K562 (cell line): ENCODE measurements around the gene MAGI1. TPM values are rescaled to one million over a fixed set of nuclear protein-coding genes. Genes with fewer than 3 reads are reported as not detected.

Source experiments
- ATAC-seq: fragments of 200-7000 bp; cut with Tn5 transposase; 3 replicates; pipeline ENCODE4 v1.9.1; 2020; ENCODE audit warnings: moderate library complexity
- BruUV-seq: library from RNA; stranded (reverse); fragments of 400-500 nt; replicated peaks from 2 replicates; lab custom pipeline; 2021; lab: Mats Ljungman, UMichigan
- CTCF ChIA-PET: fragments of 300-600 bp; formaldehyde crosslinking; extraction: SDS; loops from one replicate; lab custom pipeline; 2021; ENCODE audit warnings: low intra/inter-chr PET ratio; lab: Yijun Ruan, JAX
- POLR2A ChIA-PET: fragments of 300-600, 350-650 bp; sonication (Branson Sonifier 250); formaldehyde crosslinking; extraction: SDS; loops from one replicate; lab custom pipeline; 2021; ENCODE audit warnings: antibody characterized with exemption, inconsistent platforms; lab: Yijun Ruan, JAX
- DNase-seq, 4 experiments: peaks; one replicate each; pipeline versions ENCODE4 v3.0.0 to v3.0.0-alpha.2; 2011 to 2018; ENCODE audit warnings: low spot score in 3 of 4, mixed read lengths in 3 of 4; ENCODE audit errors: extremely low read depth in 1 of 4
- FAIRE-seq: peaks from 2 replicates; lab custom pipeline; 2011; peaks lifted over from hg19 to GRCh38; lab: Jason Lieb, UNC
- H2AFZ ChIP-seq: 2 replicates; pipeline ENCODE4 v1.6.0; 2011; ENCODE audit warnings: low read depth, low read length, control low read depth, inconsistent platforms
- H3K27ac ChIP-seq: fragments of 200-600 bp; 3 replicates; pipeline ENCODE4 v1.8.0; 2011; ENCODE audit warnings: low read depth, mild to moderate bottlenecking, control low read depth, inconsistent platforms, low read length, moderate library complexity, mixed read lengths; ENCODE audit errors: extremely low read depth
- H3K27me3 ChIP-seq, 2 experiments: fragments of 300-600 bp in 1 of 2; 2 replicates in 1 of 2; 3 replicates in 1 of 2; pipeline versions ENCODE4 v1.6.0 to v1.8.0; 2011; ENCODE audit warnings: inconsistent platforms in 2 of 2, low read length in 2 of 2, mild to moderate bottlenecking in 1 of 2, mixed read lengths in 1 of 2, moderate library complexity in 1 of 2; ENCODE audit not compliant: control insufficient read depth in 2 of 2, insufficient read depth in 2 of 2
- H3K36me3 ChIP-seq: fragments of 300-600 bp; 3 replicates; pipeline ENCODE4 v1.8.0; 2011; ENCODE audit warnings: mild to moderate bottlenecking, low read length, inconsistent platforms; ENCODE audit not compliant: control insufficient read depth, insufficient read depth
- H3K4me1 ChIP-seq, 2 experiments: fragments of 200-600 bp in 1 of 2; replicated peaks in 1 of 2; 2 replicates in 1 of 2; 3 replicates in 1 of 2; pipeline versions ENCODE4 v1.5.1 to v1.8.0; 2011; ENCODE audit warnings: inconsistent platforms in 2 of 2, low read length in 2 of 2, mild to moderate bottlenecking in 1 of 2, mixed read lengths in 1 of 2, moderate library complexity in 1 of 2; ENCODE audit not compliant: control insufficient read depth in 2 of 2, insufficient read depth in 2 of 2
- H3K4me2 ChIP-seq: 2 replicates; pipeline ENCODE4 v1.6.1; 2011; ENCODE audit warnings: low read length, control low read depth, inconsistent platforms, mixed read lengths; ENCODE audit not compliant: insufficient read depth
- H3K4me3 ChIP-seq: fragments of 200-600 bp; sonication (generic), shearing (Covaris generic); 2 replicates; pipeline ENCODE4 v1.5.1; 2016; ENCODE audit warnings: control low read depth, inconsistent platforms
- H3K79me2 ChIP-seq: fragments of 200-600 bp; 3 replicates; pipeline ENCODE4 v1.8.0; 2011; ENCODE audit warnings: low read length, inconsistent platforms; ENCODE audit not compliant: control insufficient read depth, insufficient read depth
- H3K9ac ChIP-seq, 2 experiments: 2 replicates each; pipeline versions ENCODE4 v1.6.0 to v1.6.1; 2011; ENCODE audit warnings: low read depth in 2 of 2, low read length in 2 of 2, control low read depth in 1 of 2, inconsistent platforms in 1 of 2, mild to moderate bottlenecking in 1 of 2, mixed read lengths in 1 of 2; ENCODE audit not compliant: insufficient read depth in 1 of 2
- H3K9me1 ChIP-seq: one replicate; pipeline ENCODE4 v1.6.0; 2011; ENCODE audit warnings: inconsistent platforms, mild to moderate bottlenecking, low read length, moderate library complexity; ENCODE audit not compliant: control insufficient read depth, insufficient read depth
- H3K9me3 ChIP-seq: replicated peaks from 2 replicates; pipeline ENCODE4 v1.5.1; 2011; ENCODE audit warnings: low read depth, low read length, inconsistent platforms; ENCODE audit not compliant: control insufficient read depth, insufficient read depth
- H4K20me1 ChIP-seq: replicated peaks from 2 replicates; pipeline ENCODE4 v1.6.1; 2011; ENCODE audit warnings: low read length, inconsistent platforms, mixed read lengths; ENCODE audit not compliant: control insufficient read depth, insufficient read depth
- HDGF ChIP-seq: fragments of 450-650 bp; IDR thresholded peaks from 2 replicates; pipeline ENCODE4 v1.6.1; 2016
- ZBTB33 ChIP-seq: sonication (generic); formaldehyde crosslinking; IDR thresholded peaks from 2 replicates; pipeline ENCODE4 v1.8.1; 2023; ENCODE audit warnings: mild to moderate bottlenecking, missing genetic modification reagents
- WGBS: fragments of 100-300 bp; shearing (Covaris generic); methylation state at CpG from one replicate; pipeline ENCODE4 v1.1.6; 2016; ENCODE audit warnings: low coverage, mixed read lengths; ENCODE audit not compliant: insufficient coverage; ENCODE audit errors: missing lambda C conversion rate; 5-methylcytosine and 5-hydroxymethylcytosine counted together
- in situ Hi-C: fragments of 300-500 bp; cut with MboI; formaldehyde crosslinking; loops from 4 replicates; pipeline ENCODE4 v1.15.0; 2018; ENCODE audit warnings: inconsistent platforms, mixed read lengths
- intact Hi-C: fragments of 100-400 bp; cut with micrococcal nuclease; formaldehyde crosslinking; loops from 2 replicates; pipeline ENCODE4 v1.14.2; 2022
- polyA plus RNA-seq, 8 experiments: library from polyadenylated mRNA; depleted of rRNA in 4 of 8; stranded (reverse) in 5 of 8; unstranded in 3 of 8; fragments of >200 nt; fragmentation: Nextera tagmentation in 2 of 8; fragmentation: Illumina TruSeq in 1 of 8; extraction: Ambion mirVana in 2 of 8; extraction: Trizol in 1 of 8; gene quantifications; 2 replicates each; pipeline versions ENCODE4 v1.2.1 to v1.2.3, GENCODE V29; 2011 to 2014; ENCODE audit warnings: inconsistent platforms in 1 of 8, missing spikeins in 1 of 8
- total RNA-seq, 7 experiments: library from RNA; depleted of rRNA in 6 of 7; stranded (reverse); fragments of >200 nt in 6 of 7; fragmentation: Illumina TruSeq in 2 of 7; extraction: Trizol in 2 of 7; gene quantifications; 2 replicates each; pipeline versions ENCODE4 v1.2.1 to v1.2.3, GENCODE V29; 2011 to 2021; ENCODE audit warnings: low replicate concordance in 1 of 7
- TF ChIP-seq, protein P1 (sequence below): IDR thresholded peaks from 3 replicates; pipeline ENCODE4 v1.6.1; 2011; ENCODE audit warnings: borderline replicate concordance, mild to moderate bottlenecking, moderate library complexity; ENCODE audit not compliant: insufficient read length; ENCODE audit errors: extremely low read depth

The MAGI1 gene
- total and polyA plus RNA-seq, 9 of the 15 experiments (the other 6 are each of a cell fraction or from before 2014, with no cell fraction given), result 7.8 to 59.4 (median 43.2) TPM

GRCh38 chr3:65928110-65928509 is 110.6 kb downstream of the MAGI1 start (continued):
- TF ChIP-seq ZBTB33 (CRISPR knock-in tag), result no peak

- Histone ChIP-seq H3K9me1 (no peaks in the 10 kb centered on the region), H3K4me3 (no peak overlapping the region), H3K9me3 (no peaks in the 10 kb centered on the region), H3K27ac (no peak overlapping the region), H3K9ac (no peak overlapping the region), H2AFZ (no peak overlapping the region), H3K4me2 (no peak overlapping the region), H3K4me1 (no peaks in the 10 kb centered on the region), H4K20me1 (no peaks in the 10 kb centered on the region), H3K27me3 (no peaks in the 10 kb centered on the region; a peak in 2 of 5 replicates), H3K36me3 (no peaks in the 10 kb centered on the region), H3K79me2 (no peaks in the 10 kb centered on the region)
- TF ChIP-seq, protein P1, sequence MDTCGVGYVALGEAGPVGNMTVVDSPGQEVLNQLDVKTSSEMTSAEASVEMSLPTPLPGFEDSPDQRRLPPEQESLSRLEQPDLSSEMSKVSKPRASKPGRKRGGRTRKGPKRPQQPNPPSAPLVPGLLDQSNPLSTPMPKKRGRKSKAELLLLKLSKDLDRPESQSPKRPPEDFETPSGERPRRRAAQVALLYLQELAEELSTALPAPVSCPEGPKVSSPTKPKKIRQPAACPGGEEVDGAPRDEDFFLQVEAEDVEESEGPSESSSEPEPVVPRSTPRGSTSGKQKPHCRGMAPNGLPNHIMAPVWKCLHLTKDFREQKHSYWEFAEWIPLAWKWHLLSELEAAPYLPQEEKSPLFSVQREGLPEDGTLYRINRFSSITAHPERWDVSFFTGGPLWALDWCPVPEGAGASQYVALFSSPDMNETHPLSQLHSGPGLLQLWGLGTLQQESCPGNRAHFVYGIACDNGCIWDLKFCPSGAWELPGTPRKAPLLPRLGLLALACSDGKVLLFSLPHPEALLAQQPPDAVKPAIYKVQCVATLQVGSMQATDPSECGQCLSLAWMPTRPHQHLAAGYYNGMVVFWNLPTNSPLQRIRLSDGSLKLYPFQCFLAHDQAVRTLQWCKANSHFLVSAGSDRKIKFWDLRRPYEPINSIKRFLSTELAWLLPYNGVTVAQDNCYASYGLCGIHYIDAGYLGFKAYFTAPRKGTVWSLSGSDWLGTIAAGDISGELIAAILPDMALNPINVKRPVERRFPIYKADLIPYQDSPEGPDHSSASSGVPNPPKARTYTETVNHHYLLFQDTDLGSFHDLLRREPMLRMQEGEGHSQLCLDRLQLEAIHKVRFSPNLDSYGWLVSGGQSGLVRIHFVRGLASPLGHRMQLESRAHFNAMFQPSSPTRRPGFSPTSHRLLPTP, result no peak
- no peak for TF ChIP-seq HDGF
- ATAC-seq (no peak), FAIRE-seq (no peak), DNase-seq (no peak)
- in situ Hi-C loops, result no loop called here
- intact Hi-C loops, result no loop called here
- CTCF ChIA-PET, result no interaction called here
- no TSS peak for BruUV-seq
- 0% methylated on average over 1 of the region's 1 CpG for WGBS
- POLR2A ChIA-PET, result no interaction called here
Observed at GRCh38 chr3:65927576-65927975, 111.1 kb downstream of the MAGI1 start.
